H9 (cell line): ENCODE results near the gene EVC. TPM values are rescaled to one million over a fixed set of nuclear protein-coding genes. Genes with fewer than 3 reads are reported as not detected.

Experiments
- DNase-seq: peaks from one replicate; pipeline ENCODE4 v3.0.0-alpha.2; 2017
- H2AFZ ChIP-seq: one replicate; pipeline ENCODE4 v1.6.1; 2013; ENCODE audit warnings: mild to moderate bottlenecking, low read length, control low read depth, moderate library complexity
- H2AK5ac ChIP-seq: 2 replicates; pipeline ENCODE4 v1.6.1; 2013; ENCODE audit warnings: low read length, control low read depth, mixed read lengths; ENCODE audit not compliant: insufficient read length
- H2BK120ac ChIP-seq: one replicate; pipeline ENCODE4 v1.6.1; 2013; ENCODE audit warnings: low read depth, mild to moderate bottlenecking, low read length, control low read depth, inconsistent platforms; ENCODE audit not compliant: poor library complexity, severe bottlenecking
- H2BK12ac ChIP-seq: 2 replicates; pipeline ENCODE4 v1.6.1; 2013; ENCODE audit warnings: low read length, control low read depth, mixed read lengths, low read depth; ENCODE audit not compliant: insufficient read length
- H2BK15ac ChIP-seq: 2 replicates; pipeline ENCODE4 v1.6.1; 2013; ENCODE audit warnings: low read depth, low read length, control low read depth
- H2BK20ac ChIP-seq: one replicate; pipeline ENCODE4 v1.6.1; 2013; ENCODE audit warnings: low read depth, mild to moderate bottlenecking, low read length, control low read depth, inconsistent platforms; ENCODE audit not compliant: poor library complexity, severe bottlenecking
- H2BK5ac ChIP-seq: 2 replicates; pipeline ENCODE4 v1.6.1; 2013; ENCODE audit warnings: low read length, control low read depth, mixed read lengths; ENCODE audit not compliant: insufficient read length
- H3K14ac ChIP-seq: 2 replicates; pipeline ENCODE4 v1.6.1; 2013; ENCODE audit warnings: low read length, control low read depth; ENCODE audit not compliant: insufficient read depth
- H3K18ac ChIP-seq: 2 replicates; pipeline ENCODE4 v1.6.1; 2013; ENCODE audit warnings: low read depth, mild to moderate bottlenecking, mixed read lengths, low read length, control low read depth; ENCODE audit not compliant: insufficient read length
- H3K23ac ChIP-seq: 2 replicates; pipeline ENCODE4 v1.6.1; 2013; ENCODE audit warnings: low read length, control low read depth, mixed read lengths, low read depth; ENCODE audit not compliant: insufficient read length
- H3K23me2 ChIP-seq: 2 replicates; pipeline ENCODE4 v1.6.1; 2013; ENCODE audit warnings: low read depth, mild to moderate bottlenecking, mixed read lengths, low read length, control low read depth; ENCODE audit not compliant: insufficient read length, poor library complexity, severe bottlenecking
- H3K27ac ChIP-seq: 2 replicates; pipeline ENCODE4 v1.5.1; 2013; ENCODE audit warnings: low read length, control low read depth, mixed read lengths, low read depth; ENCODE audit not compliant: insufficient read length
- H3K27me3 ChIP-seq: 2 replicates; pipeline ENCODE4 v1.6.1; 2013; ENCODE audit warnings: low read length, control low read depth, inconsistent platforms; ENCODE audit not compliant: insufficient read depth
- H3K4ac ChIP-seq: 2 replicates; pipeline ENCODE4 v1.6.1; 2013; ENCODE audit warnings: low read depth, mild to moderate bottlenecking, control low read depth, inconsistent platforms, low read length, moderate library complexity
- H3K4me1 ChIP-seq: 2 replicates; pipeline ENCODE4 v1.6.1; 2013; ENCODE audit warnings: low read length, control low read depth, inconsistent platforms; ENCODE audit not compliant: insufficient read depth
- H3K4me2 ChIP-seq: 2 replicates; pipeline ENCODE4 v1.6.1; 2013; ENCODE audit warnings: low read length, control low read depth, mixed read lengths; ENCODE audit not compliant: insufficient read length, insufficient read depth
- H3K56ac ChIP-seq: 2 replicates; pipeline ENCODE4 v1.6.1; 2013; ENCODE audit warnings: low read depth, mild to moderate bottlenecking, mixed read lengths, low read length, control low read depth; ENCODE audit not compliant: insufficient read length
- H3K79me1 ChIP-seq: 2 replicates; pipeline ENCODE4 v1.6.1; 2013; ENCODE audit warnings: low read depth, mild to moderate bottlenecking, moderate library complexity, low read length, control low read depth, inconsistent platforms; ENCODE audit not compliant: insufficient read depth, poor library complexity, severe bottlenecking
- H3K79me2 ChIP-seq: 2 replicates; pipeline ENCODE4 v1.6.1; 2013; ENCODE audit warnings: low read length, control low read depth, inconsistent platforms; ENCODE audit not compliant: insufficient read depth
- H3K9ac ChIP-seq: 2 replicates; pipeline ENCODE4 v1.6.1; 2013; ENCODE audit warnings: low read length, control low read depth, mixed read lengths; ENCODE audit not compliant: insufficient read length; ENCODE audit errors: extremely low read depth
- H3K9me3 ChIP-seq: one replicate; pipeline ENCODE4 v1.6.1; 2013; ENCODE audit warnings: low read depth, low read length, inconsistent platforms; ENCODE audit not compliant: control insufficient read depth
- H3T11ph ChIP-seq: one replicate; pipeline ENCODE4 v1.6.1; 2013; ENCODE audit warnings: mild to moderate bottlenecking, low read length, control low read depth, inconsistent platforms
- H4K20me1 ChIP-seq: one replicate; pipeline ENCODE4 v1.6.1; 2013; ENCODE audit not compliant: control insufficient read depth, insufficient read length, insufficient read depth
- H4K5ac ChIP-seq: 2 replicates; pipeline ENCODE4 v1.6.1; 2013; ENCODE audit warnings: low read depth, mild to moderate bottlenecking, mixed read lengths, low read length, control low read depth; ENCODE audit not compliant: insufficient read length
- H4K8ac ChIP-seq: replicated peaks from 2 replicates; pipeline ENCODE4 v1.6.1; 2013; ENCODE audit warnings: low read length, control low read depth, mixed read lengths, low read depth; ENCODE audit not compliant: insufficient read length
- H4K91ac ChIP-seq: 2 replicates; pipeline ENCODE4 v1.6.1; 2013; ENCODE audit warnings: low read depth, mild to moderate bottlenecking, moderate library complexity, mixed read lengths, low read length, control low read depth; ENCODE audit not compliant: insufficient read length
- H3K27ac Mint-ChIP-seq, 3 experiments: 2 replicates in 2 of 3; 3 replicates in 1 of 3; pipeline ENCODE4 v1.8.0; 2020 to 2021; ENCODE audit warnings: mixed read lengths in 3 of 3, mild to moderate bottlenecking in 1 of 3, moderate library complexity in 1 of 3
- H3K27me3 Mint-ChIP-seq: 2 replicates; pipeline ENCODE4 v1.8.0; 2021; ENCODE audit warnings: low read depth, mild to moderate bottlenecking, moderate library complexity, mixed read lengths
- H3K36me3 Mint-ChIP-seq, 3 experiments: 2 replicates in 2 of 3; 3 replicates in 1 of 3; pipeline ENCODE4 v1.8.0; 2020 to 2021; ENCODE audit warnings: low read depth in 3 of 3, mixed read lengths in 3 of 3; ENCODE audit not compliant: insufficient read depth in 1 of 3
- H3K4me1 Mint-ChIP-seq, 2 experiments: 2 replicates each; pipeline ENCODE4 v1.8.0; 2020; ENCODE audit warnings: mixed read lengths in 2 of 2
- H3K4me3 Mint-ChIP-seq, 2 experiments: 2 replicates in 1 of 2; 3 replicates in 1 of 2; pipeline ENCODE4 v1.8.0; 2020 to 2021; ENCODE audit warnings: mild to moderate bottlenecking in 2 of 2, mixed read lengths in 2 of 2, moderate library complexity in 1 of 2
- H3K9me3 Mint-ChIP-seq, 2 experiments: 2 replicates in 1 of 2; 3 replicates in 1 of 2; pipeline ENCODE4 v1.8.0; 2020; ENCODE audit warnings: mild to moderate bottlenecking in 2 of 2, mixed read lengths in 2 of 2, moderate library complexity in 1 of 2
- WGBS: extraction: QIAGEN DNeasy Blood & Tissue Kit; methylation state at CpG from one replicate; pipeline ENCODE4 v1.1.7; 2013; ENCODE audit warnings: missing lambda C conversion rate, low lambda C conversion rate, mixed read lengths; ENCODE audit not compliant: insufficient read length; ENCODE audit errors: extremely low coverage; 5-methylcytosine and 5-hydroxymethylcytosine counted together
- total RNA-seq: library from RNA; stranded (reverse); gene quantifications from 2 replicates; pipeline ENCODE4 v1.2.1, GENCODE V29; 2021
- TF ChIP-seq, protein P1 (sequence below): fragments of 200-600 bp; sonication (generic); conservative IDR thresholded peaks from 3 replicates; pipeline ENCODE4 v1.8.0; 2021; ENCODE audit warnings: antibody characterized with exemption, mild to moderate bottlenecking

EVC gene
- total RNA-seq, 1 experiment from 2014 or later, result 10.1 TPM

DNA sequence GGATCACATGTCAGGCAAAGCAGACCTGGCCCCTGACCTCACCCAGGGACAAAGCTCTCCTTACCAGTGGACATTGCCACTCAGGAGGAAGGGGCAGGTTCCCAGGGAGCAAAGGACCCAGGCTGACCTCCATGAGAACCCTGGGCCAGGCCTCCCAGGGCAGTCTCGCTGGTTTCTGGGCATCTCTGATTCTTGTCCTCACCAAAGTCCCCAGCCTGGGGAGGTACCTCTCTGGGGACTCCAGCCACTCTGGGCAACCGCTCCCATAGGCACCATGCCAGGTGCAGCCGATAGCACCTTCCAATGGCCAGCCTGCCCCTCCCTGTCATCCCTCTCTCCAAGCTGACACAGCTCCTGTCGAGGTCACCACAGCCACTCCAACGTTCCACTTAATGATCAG lies 10.5 kb upstream of the EVC start:
- Histone ChIP-seq H4K20me1 (no peaks in the 10 kb centered on the region), H2BK15ac (no peak overlapping the region), H3K56ac (no peak overlapping the region), H3K27ac (no peak overlapping the region), H3K14ac (no peak overlapping the region), H3K79me1 (no peaks in the 10 kb centered on the region), H2BK120ac (no peak overlapping the region), H3K4ac (no peak overlapping the region), H3K4me1 (no peaks in the 10 kb centered on the region), H4K5ac (no peak overlapping the region), H4K91ac (no peak overlapping the region), H3K18ac (no peak overlapping the region), H4K8ac (no peak overlapping the region), H2BK12ac (no peak overlapping the region), H3K27me3 (no peaks in the 10 kb centered on the region), H3K4me2 (no peak overlapping the region), H3K9ac (no peak overlapping the region), H2BK20ac (no peak overlapping the region), H2BK5ac (no peak overlapping the region), H3T11ph (no peak overlapping the region), H3K79me2 (no peaks in the 10 kb centered on the region), H3K23ac (no peak overlapping the region), H2AFZ (no peak overlapping the region), H2AK5ac (no peak overlapping the region), H3K23me2 (no peaks in the 10 kb centered on the region), H3K9me3 (peaks cover 10% of the 10 kb centered on the region)
- H3K36me3 Mint-ChIP-seq, result peaks cover 14 to 39% (median 21%) of the 10 kb centered on the region in 3 experiments
- no peak for DNase-seq
- TF ChIP-seq, protein P1, sequence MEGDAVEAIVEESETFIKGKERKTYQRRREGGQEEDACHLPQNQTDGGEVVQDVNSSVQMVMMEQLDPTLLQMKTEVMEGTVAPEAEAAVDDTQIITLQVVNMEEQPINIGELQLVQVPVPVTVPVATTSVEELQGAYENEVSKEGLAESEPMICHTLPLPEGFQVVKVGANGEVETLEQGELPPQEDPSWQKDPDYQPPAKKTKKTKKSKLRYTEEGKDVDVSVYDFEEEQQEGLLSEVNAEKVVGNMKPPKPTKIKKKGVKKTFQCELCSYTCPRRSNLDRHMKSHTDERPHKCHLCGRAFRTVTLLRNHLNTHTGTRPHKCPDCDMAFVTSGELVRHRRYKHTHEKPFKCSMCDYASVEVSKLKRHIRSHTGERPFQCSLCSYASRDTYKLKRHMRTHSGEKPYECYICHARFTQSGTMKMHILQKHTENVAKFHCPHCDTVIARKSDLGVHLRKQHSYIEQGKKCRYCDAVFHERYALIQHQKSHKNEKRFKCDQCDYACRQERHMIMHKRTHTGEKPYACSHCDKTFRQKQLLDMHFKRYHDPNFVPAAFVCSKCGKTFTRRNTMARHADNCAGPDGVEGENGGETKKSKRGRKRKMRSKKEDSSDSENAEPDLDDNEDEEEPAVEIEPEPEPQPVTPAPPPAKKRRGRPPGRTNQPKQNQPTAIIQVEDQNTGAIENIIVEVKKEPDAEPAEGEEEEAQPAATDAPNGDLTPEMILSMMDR, result no peak
- H3K27ac Mint-ChIP-seq, result no peak overlapping the region
- peaks cover 12 to 17% of the 10 kb centered on the region in 2 experiments for H3K9me3 Mint-ChIP-seq
- WGBS, result no CpG with 5 or more reads among the region's 5 CpGs
- H3K4me1 Mint-ChIP-seq, result no peaks in the 10 kb centered on the region
- no peak overlapping the region; a peak in 1 of 5 replicates for H3K4me3 Mint-ChIP-seq
- peaks cover 4% of the 10 kb centered on the region for H3K27me3 Mint-ChIP-seq
